ENCODE results near the gene GALT.

Gene GALT

DNA sequence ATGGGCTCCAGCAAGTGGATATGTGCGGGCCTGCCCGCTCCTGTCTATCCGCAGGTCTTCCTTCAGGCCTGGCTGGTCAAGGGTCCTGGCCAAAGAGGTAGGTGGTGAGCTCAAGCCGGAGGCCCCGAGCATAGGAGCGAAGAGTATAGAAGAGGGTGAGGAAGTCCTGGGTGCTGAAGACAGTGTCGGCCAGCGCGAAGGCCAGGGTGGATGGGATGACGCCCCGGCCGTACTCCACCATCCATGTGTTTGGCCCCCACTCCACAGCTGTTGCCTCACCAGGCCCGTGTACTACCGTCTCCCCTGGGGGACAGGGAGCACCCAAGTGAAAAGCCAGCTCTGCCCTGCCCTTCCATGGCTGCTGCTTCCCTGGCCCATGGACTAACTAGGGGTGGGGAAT is 10.9 kb upstream of the GALT start:
- Histone ChIP-seq H2AFZ (ENCODE audit: low read length) (no peak overlapping the region), H3K79me2 (ENCODE audit: low read length) (peaks cover 25% of the 10 kb centered on the region), H3K4me3 (ENCODE audit: low read length) (no peak overlapping the region), H4K20me1 (ENCODE audit: insufficient read depth, low read length) (no peaks in the 10 kb centered on the region), H3K9me2 (replicated peaks; ENCODE audit: insufficient read depth, low read length) (no peaks in the 10 kb centered on the region), H3K27ac (ENCODE audit: low read length) (no peak overlapping the region), H3K27me3 (replicated peaks; ENCODE audit: insufficient read depth, low read length) (peaks cover 9% of the 10 kb centered on the region), H3K9ac (ENCODE audit: low read length) (no peak overlapping the region), H3F3A (ENCODE audit: insufficient read depth, low read length) (peaks cover 7% of the 10 kb centered on the region; the same call in 1 of the 2 replicates), H3K4me1 (ENCODE audit: low read length) (peaks cover 4% of the 10 kb centered on the region), H3K4me2 (ENCODE audit: low read depth, low read length) (0 out of 2 replicates have a peak overlapping the region, but pooled peaks have one; percentile 16), H3K9me3 (replicated peaks; ENCODE audit: insufficient read depth, low read length) (no peaks in the 10 kb centered on the region), H3K36me3 (replicated peaks; ENCODE audit: insufficient read depth, low read length) (no peaks in the 10 kb centered on the region)
- TF ChIP-seq CTCF (IDR thresholded peaks at IDR 0.05; ENCODE audit: low read length) (no peak), EZH2phosphoT487 (IDR thresholded peaks at IDR 0.05; ENCODE audit: low read length) (no peak), EZH2 (optimal IDR thresholded peaks at IDR 0.05; ENCODE audit: low read depth, low read length) (no peak)
- DNase-seq = no peak

DNA sequence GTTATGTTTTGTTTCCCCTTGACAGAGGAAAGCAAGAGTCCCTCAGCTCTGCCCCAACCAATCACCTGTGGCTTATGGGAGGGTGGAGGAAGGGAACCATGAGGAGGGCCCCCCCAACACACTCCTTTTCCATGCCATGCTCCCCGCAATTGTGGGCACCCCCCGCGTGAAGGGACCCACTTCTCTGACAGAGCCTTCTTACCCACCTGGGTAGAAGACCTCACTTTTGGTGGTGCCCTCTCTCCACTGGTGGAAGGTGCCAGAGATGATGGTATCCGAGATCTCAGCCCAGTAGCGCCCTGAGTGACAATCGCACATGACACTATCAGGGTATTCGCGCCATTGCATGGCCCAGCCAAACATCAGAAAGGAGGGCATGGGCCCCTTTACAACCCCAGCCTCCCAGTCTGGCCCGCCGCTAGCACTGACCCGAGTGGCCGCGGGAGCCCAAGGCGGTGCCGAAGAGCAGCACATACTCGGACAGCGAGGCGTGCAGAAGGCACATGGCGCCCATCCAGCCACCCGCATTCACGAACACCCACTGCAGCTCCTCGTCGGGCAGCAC is 9.6 kb upstream of the GALT start:
- peak; percentile 8 for DNase-seq
- no peaks in the 10 kb centered on the region for H4K20me1 ChIP-seq (ENCODE audit: insufficient read depth, low read length)
- peak overlapping the region; percentile 95 for H3K4me3 ChIP-seq (ENCODE audit: low read length)
- H3K9ac ChIP-seq (ENCODE audit: low read length) = peak overlapping the region; percentile 90
- peaks cover 25% of the 10 kb centered on the region for H3K79me2 ChIP-seq (ENCODE audit: low read length)
- H3K4me1 ChIP-seq (ENCODE audit: low read length) = peaks cover 4% of the 10 kb centered on the region
- H3F3A ChIP-seq (ENCODE audit: insufficient read depth, low read length) = peaks cover 7% of the 10 kb centered on the region; the same call in 1 of the 2 replicates
- H3K9me2 ChIP-seq (replicated peaks; ENCODE audit: insufficient read depth, low read length) = no peaks in the 10 kb centered on the region
- peak overlapping the region; percentile 79 for H3K4me2 ChIP-seq (ENCODE audit: low read depth, low read length)
- no peaks in the 10 kb centered on the region for H3K27me3 ChIP-seq (replicated peaks; ENCODE audit: insufficient read depth, low read length)
- H2AFZ ChIP-seq (ENCODE audit: low read length) = peak overlapping the region; percentile 81
- H3K27ac ChIP-seq (ENCODE audit: low read length) = peak overlapping the region; percentile 62; the same call in 1 of the 2 replicates
- H3K36me3 ChIP-seq (replicated peaks; ENCODE audit: insufficient read depth, low read length) = no peaks in the 10 kb centered on the region
- TF ChIP-seq EZH2 (optimal IDR thresholded peaks at IDR 0.05; ENCODE audit: low read depth, low read length) = no peak
- TF ChIP-seq EZH2phosphoT487 (IDR thresholded peaks at IDR 0.05; ENCODE audit: low read length) = no peak
- no peak for TF ChIP-seq CTCF (IDR thresholded peaks at IDR 0.05; ENCODE audit: low read length)
- H3K9me3 ChIP-seq (replicated peaks; ENCODE audit: insufficient read depth, low read length) = no peaks in the 10 kb centered on the region

GRCh38 chr9:34637356-34638137 is 8.9 kb upstream of the GALT start, which contains the start of gene SIGMAR1:
SIGMAR1 (minus strand) TSS chr9:34637787; CDS start chr9:34637697, 90 bp downstream.
- Histone ChIP-seq H3K9me2 (replicated peaks; ENCODE audit: insufficient read depth, low read length) (no peaks in the 10 kb centered on the region), H3K36me3 (replicated peaks; ENCODE audit: insufficient read depth, low read length) (no peaks in the 10 kb centered on the region), H3K4me3 (ENCODE audit: low read length) (peak within 1 kb of the TSS; percentile 95), H4K20me1 (ENCODE audit: insufficient read depth, low read length) (no peaks in the 10 kb centered on the region), H3K27me3 (replicated peaks; ENCODE audit: insufficient read depth, low read length) (no peaks in the 10 kb centered on the region), H3K27ac (ENCODE audit: low read length) (peak within 1 kb of the TSS; percentile 62), H3K9me3 (replicated peaks; ENCODE audit: insufficient read depth, low read length) (no peaks in the 10 kb centered on the region), H3K4me1 (ENCODE audit: low read length) (peaks cover 4% of the 10 kb centered on the region), H3K79me2 (ENCODE audit: low read length) (peaks cover 25% of the 10 kb centered on the region), H2AFZ (ENCODE audit: low read length) (peak within 1 kb of the TSS; percentile 88), H3F3A (ENCODE audit: insufficient read depth, low read length) (peaks cover 7% of the 10 kb centered on the region; the same call in 1 of the 2 replicates), H3K9ac (ENCODE audit: low read length) (peak within 1 kb of the TSS; percentile 90), H3K4me2 (ENCODE audit: low read depth, low read length) (peak within 1 kb of the TSS; percentile 79)
- peak; percentile 94 for DNase-seq
- TF ChIP-seq EZH2 (optimal IDR thresholded peaks at IDR 0.05; ENCODE audit: low read depth, low read length) (no peak), EZH2phosphoT487 (IDR thresholded peaks at IDR 0.05; ENCODE audit: low read length) (no peak), CTCF (IDR thresholded peaks at IDR 0.05; ENCODE audit: low read length) (no peak)
